GM12891 (cell line): Measurements from ENCODE around the gene EGFL8.

ENCODE experiments used
- POLR2A ChIP-seq: IDR thresholded peaks from 2 replicates; pipeline ENCODE4 v1.6.1; 2011; ENCODE audit warnings: low read depth, low read length, control low read depth
- POLR2AphosphoS5 ChIP-seq: IDR thresholded peaks from 2 replicates; pipeline ENCODE4 v1.6.1; 2011; ENCODE audit warnings: low read depth, low read length, control low read depth
- POU2F2 ChIP-seq: IDR thresholded peaks from 2 replicates; pipeline ENCODE4 v1.6.1; 2011; ENCODE audit warnings: low read depth, mild to moderate bottlenecking, control low read depth, low read length, moderate library complexity
- SPI1 ChIP-seq: IDR thresholded peaks from 2 replicates; pipeline ENCODE4 v1.6.1; 2011; ENCODE audit warnings: low read depth, low read length, control low read depth
- TAF1 ChIP-seq: IDR thresholded peaks from 2 replicates; pipeline ENCODE4 v1.6.1; 2011; ENCODE audit warnings: low read depth, low read length, control low read depth

DNA sequence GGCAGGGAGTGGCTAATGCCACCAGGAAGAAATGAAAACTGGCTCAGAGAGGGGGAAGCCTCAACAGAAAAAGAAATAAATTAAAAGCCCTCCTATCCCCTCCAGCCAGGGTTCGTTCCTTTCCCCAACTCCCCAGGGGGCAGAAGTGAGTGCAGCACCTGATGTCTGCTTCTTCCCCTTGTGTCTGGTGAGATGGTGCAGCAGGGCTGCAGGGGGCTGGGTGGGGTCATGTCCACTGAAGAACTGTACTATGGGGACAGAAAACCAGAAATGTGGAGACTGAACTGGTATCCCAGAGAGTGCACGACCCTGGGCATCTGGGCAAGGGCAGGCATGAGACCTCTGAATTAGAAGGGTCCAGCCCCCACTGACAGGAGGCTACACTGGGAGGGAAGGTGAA lies 4.0 kb downstream of the EGFL8 start:
- TF ChIP-seq POLR2A (no peak), POLR2AphosphoS5 (no peak), TAF1 (no peak), POU2F2 (no peak), SPI1 (no peak)
